ENCODE measurements around the gene ZGLP1.

Gene ZGLP1

GRCh38 chr19:10328558-10329429, 19.2 kb upstream of the ZGLP1 start:
- H3K9me3 ChIP-seq (ENCODE audit: control extremely low read depth in 1 of 5, control insufficient read depth in 4 of 5, insufficient read depth in 2 of 5, low read depth in 1 of 5, low read length in 4 of 5): no peaks in the 10 kb centered on the region
- CTCF ChIA-PET: interaction anchor here (1.2 kb wide), 1 partner anchor 10 kb away, joined by 5 read pairs; no protein-coding TSS in a partner anchor
- H3K36me3 ChIP-seq (ENCODE audit: control insufficient read depth in 4 of 4, insufficient read depth in 4 of 4, low read length in 3 of 4): peaks cover 19 to 66% (median 50%) of the 10 kb centered on the region in 4 experiments
- H3K27ac ChIP-seq (ENCODE audit: insufficient read depth in 1 of 2, low read depth in 1 of 2, low read length in 2 of 2, poor library complexity in 1 of 2, severe bottlenecking in 2 of 2): no peak overlapping the region
- 96% methylated on average over 37 of the region's 41 CpGs for WGBS (ENCODE audit: insufficient coverage)
- H3K4me1 ChIP-seq (ENCODE audit: control extremely low read depth in 1 of 4, control insufficient read depth in 4 of 4, insufficient read depth in 4 of 4, low read length in 3 of 4): peaks cover 0 to 17% (median 14%) of the 10 kb centered on the region in 4 experiments
- H3K4me3 ChIP-seq (ENCODE audit: control insufficient read depth in 1 of 7, extremely low read depth in 1 of 7, insufficient read depth in 4 of 7, low read depth in 2 of 7, low read length in 6 of 7): no peak overlapping the region
- POLR2A ChIA-PET: interaction anchor here (1.5 kb wide), 1 partner anchor 59 kb away, joined by 5 read pairs; no protein-coding TSS in a partner anchor
- no peak for DNase-seq
- H3K27me3 ChIP-seq (replicated peaks in 2 of 5; ENCODE audit: control insufficient read depth in 4 of 5, insufficient read depth in 5 of 5, low read length in 4 of 5): no peaks in the 10 kb centered on the region

DNA sequence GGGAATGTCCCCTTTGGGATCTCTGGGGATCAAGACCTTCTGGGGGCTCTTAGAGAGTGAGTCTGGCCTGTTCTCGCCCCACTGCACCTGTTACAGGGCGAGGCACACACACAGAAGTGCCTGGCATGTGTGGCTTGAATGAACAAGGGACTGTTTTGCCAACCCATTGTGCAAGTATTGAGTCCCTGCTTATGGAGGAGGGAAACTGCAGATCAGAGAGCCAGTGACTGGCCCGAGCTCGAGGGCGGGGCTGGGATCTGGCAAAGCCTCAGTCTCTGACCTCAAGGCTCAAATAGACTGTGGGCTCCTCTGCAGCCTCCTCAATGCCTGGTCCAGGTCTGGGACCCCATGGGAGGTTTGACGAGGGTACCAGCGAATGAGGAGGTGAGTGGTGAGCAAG, 18.2 kb upstream of the ZGLP1 start:
- Histone ChIP-seq H3K27ac (ENCODE audit: insufficient read depth in 1 of 2, low read depth in 1 of 2, low read length in 2 of 2, poor library complexity in 1 of 2, severe bottlenecking in 2 of 2) (no peak overlapping the region), H3K4me1 (ENCODE audit: control extremely low read depth in 1 of 4, control insufficient read depth in 4 of 4, insufficient read depth in 4 of 4, low read length in 3 of 4) (peaks cover 0 to 12% (median 10%) of the 10 kb centered on the region in 4 experiments), H3K9me3 (ENCODE audit: control extremely low read depth in 1 of 5, control insufficient read depth in 4 of 5, insufficient read depth in 2 of 5, low read depth in 1 of 5, low read length in 4 of 5) (no peaks in the 10 kb centered on the region), H3K36me3 (ENCODE audit: control insufficient read depth in 4 of 4, insufficient read depth in 4 of 4, low read length in 3 of 4) (peaks cover 24 to 75% (median 58%) of the 10 kb centered on the region in 4 experiments), H3K4me3 (ENCODE audit: control insufficient read depth in 1 of 7, extremely low read depth in 1 of 7, insufficient read depth in 4 of 7, low read depth in 2 of 7, low read length in 6 of 7) (no peak overlapping the region), H3K27me3 (replicated peaks in 2 of 5; ENCODE audit: control insufficient read depth in 4 of 5, insufficient read depth in 5 of 5, low read length in 4 of 5) (no peaks in the 10 kb centered on the region)
- 99% methylated on average over 7 of the region's 7 CpGs for WGBS (ENCODE audit: insufficient coverage)
- POLR2A ChIA-PET: no interaction called here
- no peak for DNase-seq
- CTCF ChIA-PET: interaction anchor here (1.2 to 1.3 kb wide), 3 partner anchors 9 to 61 kb away, joined by 3 to 5 read pairs (median 3); no protein-coding TSS in a partner anchor

DNA sequence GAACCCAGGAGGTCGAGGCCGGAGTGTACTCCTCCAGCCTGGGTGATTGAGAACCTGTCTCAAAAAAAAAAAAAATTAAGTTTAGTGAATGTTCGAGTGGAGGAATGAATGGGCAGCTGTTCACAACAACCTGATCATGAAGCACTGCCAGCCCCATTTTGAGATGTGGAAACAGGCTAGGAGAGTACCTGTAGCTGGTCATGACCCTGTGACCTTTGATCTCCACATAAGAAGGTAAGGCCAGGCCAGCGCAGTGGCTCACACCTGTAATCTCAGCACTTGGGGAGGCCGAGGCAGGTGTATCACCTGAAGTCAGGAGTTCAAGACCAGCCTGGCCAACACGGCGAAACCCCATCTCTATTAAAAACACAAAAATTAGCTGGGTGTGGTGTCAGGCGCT, 16.1 kb upstream of the ZGLP1 start:
- H3K27ac ChIP-seq (ENCODE audit: insufficient read depth in 1 of 2, low read depth in 1 of 2, low read length in 2 of 2, poor library complexity in 1 of 2, severe bottlenecking in 2 of 2): no peak overlapping the region
- POLR2A ChIA-PET: no interaction called here

DNA sequence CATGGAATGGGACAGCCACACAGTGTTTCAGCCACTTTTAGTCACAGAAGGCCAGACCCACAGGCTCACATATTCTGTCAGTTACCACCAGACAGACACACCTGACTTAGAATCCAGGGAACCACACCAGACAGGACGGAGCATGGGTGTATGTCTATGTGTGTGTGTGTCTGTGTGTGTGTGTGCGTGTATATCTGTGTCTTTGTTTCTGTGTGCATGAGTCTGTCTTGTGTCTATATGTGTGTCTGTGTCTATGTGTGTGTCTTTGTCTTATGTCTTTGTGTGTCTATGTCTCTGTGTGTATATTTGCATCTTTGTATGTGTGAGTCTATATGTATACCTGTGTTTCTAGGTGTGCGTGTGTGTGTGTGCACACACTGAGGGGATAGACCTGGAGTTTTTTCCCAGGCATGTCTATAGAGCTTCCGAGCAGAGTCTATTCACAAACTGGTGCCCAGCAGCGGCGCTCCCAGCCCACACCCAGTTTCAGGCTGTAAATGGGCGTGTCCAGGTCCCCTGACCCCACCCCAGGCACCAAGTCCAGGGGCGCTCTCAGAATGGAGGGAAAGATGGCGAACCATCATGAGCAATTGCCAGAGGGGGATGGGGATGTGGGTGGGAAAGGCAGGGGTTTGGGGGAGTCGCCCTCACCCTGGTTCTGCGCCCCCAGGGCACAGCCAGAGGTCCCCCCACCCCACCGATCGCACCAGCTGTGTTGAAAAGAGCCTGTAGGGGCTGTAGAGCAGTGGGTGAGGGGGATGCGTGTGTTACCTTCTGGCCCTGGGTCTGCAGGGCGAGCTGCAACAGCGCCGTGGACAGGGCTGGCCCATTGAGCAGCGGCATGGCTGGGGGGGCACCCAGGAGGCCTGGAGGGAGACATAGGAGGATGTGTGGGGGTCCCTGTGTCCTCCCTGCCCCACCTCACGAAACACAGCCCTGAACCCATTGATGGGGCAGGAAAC, 12.5 kb upstream of the ZGLP1 start:
- POLR2A ChIA-PET: interaction anchor here (1.4 kb wide), 1 partner anchor 12 kb away, joined by 3 read pairs; the partner anchor contains the start of gene RAVER1
- H3K36me3 ChIP-seq (ENCODE audit: control insufficient read depth in 4 of 4, insufficient read depth in 4 of 4, low read length in 3 of 4): peaks cover 27 to 89% (median 61%) of the 10 kb centered on the region in 4 experiments
- 97% methylated on average over 16 of the region's 19 CpGs for WGBS (ENCODE audit: insufficient coverage)
- H3K9me3 ChIP-seq (ENCODE audit: control extremely low read depth in 1 of 5, control insufficient read depth in 4 of 5, insufficient read depth in 2 of 5, low read depth in 1 of 5, low read length in 4 of 5): no peaks in the 10 kb centered on the region
- no peak overlapping the region for H3K4me3 ChIP-seq (ENCODE audit: control insufficient read depth in 1 of 7, extremely low read depth in 1 of 7, insufficient read depth in 4 of 7, low read depth in 2 of 7, low read length in 6 of 7)
- no peak overlapping the region for H3K27ac ChIP-seq (ENCODE audit: insufficient read depth in 1 of 2, low read depth in 1 of 2, low read length in 2 of 2, poor library complexity in 1 of 2, severe bottlenecking in 2 of 2)
- H3K4me1 ChIP-seq (ENCODE audit: control extremely low read depth in 1 of 4, control insufficient read depth in 4 of 4, insufficient read depth in 4 of 4, low read length in 3 of 4): no peaks in the 10 kb centered on the region
- CTCF ChIA-PET: interaction anchor here (0.8 to 1.5 kb wide), 3 partner anchors 12 to 37 kb away, joined by 3 to 4 read pairs (median 3); no protein-coding TSS in a partner anchor
- no peaks in the 10 kb centered on the region for H3K27me3 ChIP-seq (replicated peaks in 2 of 5; ENCODE audit: control insufficient read depth in 4 of 5, insufficient read depth in 5 of 5, low read length in 4 of 5)
- DNase-seq: no peak

More for the DNA sequence above, 16.1 kb upstream of the ZGLP1 start:
- 100% methylated on average over 3 of the region's 8 CpGs for WGBS (ENCODE audit: insufficient coverage)
- DNase-seq: no peak
- CTCF ChIA-PET: interaction anchor here (0.9 to 1.5 kb wide), 3 partner anchors 19 to 67 kb away, joined by 3 to 4 read pairs (median 3); no protein-coding TSS in a partner anchor
- Histone ChIP-seq H3K4me3 (ENCODE audit: control insufficient read depth in 1 of 7, extremely low read depth in 1 of 7, insufficient read depth in 4 of 7, low read depth in 2 of 7, low read length in 6 of 7) (no peak overlapping the region), H3K4me1 (ENCODE audit: control extremely low read depth in 1 of 4, control insufficient read depth in 4 of 4, insufficient read depth in 4 of 4, low read length in 3 of 4) (no peaks in the 10 kb centered on the region), H3K9me3 (ENCODE audit: control extremely low read depth in 1 of 5, control insufficient read depth in 4 of 5, insufficient read depth in 2 of 5, low read depth in 1 of 5, low read length in 4 of 5) (no peaks in the 10 kb centered on the region), H3K27me3 (replicated peaks in 2 of 5; ENCODE audit: control insufficient read depth in 4 of 5, insufficient read depth in 5 of 5, low read length in 4 of 5) (no peaks in the 10 kb centered on the region), H3K36me3 (ENCODE audit: control insufficient read depth in 4 of 4, insufficient read depth in 4 of 4, low read length in 3 of 4) (peaks cover 31 to 96% (median 73%) of the 10 kb centered on the region in 4 experiments)

DNA sequence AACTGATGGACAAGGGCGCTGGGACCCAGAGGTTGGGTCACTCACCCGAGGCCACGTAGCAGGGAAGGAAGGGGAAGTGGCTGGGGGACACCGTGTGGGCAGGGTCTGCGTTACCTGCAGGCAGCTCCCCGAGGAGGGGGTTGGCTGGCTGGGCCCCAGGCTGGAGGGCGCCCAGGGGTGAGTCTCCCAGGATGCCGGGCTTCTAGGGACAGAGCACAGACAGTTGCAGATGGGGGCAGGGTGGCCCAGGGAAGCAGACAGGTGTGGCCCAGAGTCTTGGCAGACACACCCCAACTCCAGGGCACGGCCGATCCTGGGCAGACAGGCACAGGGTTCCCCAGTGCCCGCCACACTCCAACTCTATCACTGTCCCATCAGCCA, 11.8 kb upstream of the ZGLP1 start:
- ChIA-PET CTCF (interaction anchor here (0.7 to 1.5 kb wide), 4 partner anchors 11 to 61 kb away, joined by 3 to 4 read pairs (median 3); partner anchors contain the start of gene ICAM1), POLR2A (interaction anchor here (0.6 to 1.4 kb wide), 2 partner anchors 12 to 53 kb away, joined by 3 read pairs; partner anchors contain the start of gene RAVER1)
- H3K9me3 ChIP-seq (ENCODE audit: control extremely low read depth in 1 of 5, control insufficient read depth in 4 of 5, insufficient read depth in 2 of 5, low read depth in 1 of 5, low read length in 4 of 5): no peaks in the 10 kb centered on the region
- DNase-seq: no peak
- peaks cover 27 to 90% (median 62%) of the 10 kb centered on the region in 4 experiments for H3K36me3 ChIP-seq (ENCODE audit: control insufficient read depth in 4 of 4, insufficient read depth in 4 of 4, low read length in 3 of 4)
- no peak overlapping the region for H3K4me3 ChIP-seq (ENCODE audit: control insufficient read depth in 1 of 7, extremely low read depth in 1 of 7, insufficient read depth in 4 of 7, low read depth in 2 of 7, low read length in 6 of 7)
- no peaks in the 10 kb centered on the region for H3K27me3 ChIP-seq (replicated peaks in 2 of 5; ENCODE audit: control insufficient read depth in 4 of 5, insufficient read depth in 5 of 5, low read length in 4 of 5)
- no peak overlapping the region for H3K27ac ChIP-seq (ENCODE audit: insufficient read depth in 1 of 2, low read depth in 1 of 2, low read length in 2 of 2, poor library complexity in 1 of 2, severe bottlenecking in 2 of 2)
- 91% methylated on average over 11 of the region's 11 CpGs for WGBS (ENCODE audit: insufficient coverage)
- H3K4me1 ChIP-seq (ENCODE audit: control extremely low read depth in 1 of 4, control insufficient read depth in 4 of 4, insufficient read depth in 4 of 4, low read length in 3 of 4): no peaks in the 10 kb centered on the region

- H3K4me1 ChIP-seq (ENCODE audit: control extremely low read depth in 1 of 4, control insufficient read depth in 4 of 4, insufficient read depth in 4 of 4, low read length in 3 of 4): peaks cover 0 to 3% (median 0%) of the 10 kb centered on the region in 4 experiments
- peaks cover 27 to 87% (median 63%) of the 10 kb centered on the region in 4 experiments for H3K36me3 ChIP-seq (ENCODE audit: control insufficient read depth in 4 of 4, insufficient read depth in 4 of 4, low read length in 3 of 4)
- H3K9me3 ChIP-seq (ENCODE audit: control extremely low read depth in 1 of 5, control insufficient read depth in 4 of 5, insufficient read depth in 2 of 5, low read depth in 1 of 5, low read length in 4 of 5): no peaks in the 10 kb centered on the region
- WGBS (ENCODE audit: insufficient coverage): 98% methylated on average over 17 of the region's 32 CpGs
- CTCF ChIA-PET: interaction anchor here (0.7 to 1.5 kb wide), 4 partner anchors 10 to 60 kb away, joined by 3 to 4 read pairs (median 3); partner anchors contain the start of gene ICAM1
- DNase-seq: no peak
- POLR2A ChIA-PET: interaction anchor here (0.6 to 1.4 kb wide), 2 partner anchors 13 to 54 kb away, joined by 3 read pairs; partner anchors contain the start of gene RAVER1
- no peaks in the 10 kb centered on the region for H3K27me3 ChIP-seq (replicated peaks in 2 of 5; ENCODE audit: control insufficient read depth in 4 of 5, insufficient read depth in 5 of 5, low read length in 4 of 5)
- H3K4me3 ChIP-seq (ENCODE audit: control insufficient read depth in 1 of 7, extremely low read depth in 1 of 7, insufficient read depth in 4 of 7, low read depth in 2 of 7, low read length in 6 of 7): no peak overlapping the region
- no peak overlapping the region for H3K27ac ChIP-seq (ENCODE audit: insufficient read depth in 1 of 2, low read depth in 1 of 2, low read length in 2 of 2, poor library complexity in 1 of 2, severe bottlenecking in 2 of 2)
Observed at GRCh38 chr19:10320602-10321416, 11.2 kb upstream of the ZGLP1 start.

All from common myeloid progenitor, CD34-positive (primary cell).